ENCODE data around the gene ZBTB25.

DNA sequence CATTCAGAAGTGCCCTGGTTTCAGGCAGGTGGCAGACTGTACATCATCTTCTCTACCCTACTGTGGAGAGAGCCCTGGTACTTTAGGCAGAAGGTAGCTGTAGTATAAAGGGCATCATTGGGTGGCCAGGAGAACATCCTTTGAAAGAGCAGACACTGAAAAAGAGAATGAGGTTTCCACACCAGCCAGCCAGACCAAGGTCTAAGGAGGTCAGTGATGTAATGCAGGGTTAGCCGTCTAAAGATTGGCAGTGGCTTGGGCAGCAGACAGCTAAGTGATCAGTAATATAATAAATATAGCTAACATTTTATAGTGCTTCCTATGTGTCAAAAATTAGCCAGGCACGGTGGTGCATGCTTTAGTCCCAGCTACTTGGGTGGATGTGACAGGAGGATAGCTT is 12.0 kb downstream of the ZBTB25 start:
- TF ChIP-seq, protein P1, sequence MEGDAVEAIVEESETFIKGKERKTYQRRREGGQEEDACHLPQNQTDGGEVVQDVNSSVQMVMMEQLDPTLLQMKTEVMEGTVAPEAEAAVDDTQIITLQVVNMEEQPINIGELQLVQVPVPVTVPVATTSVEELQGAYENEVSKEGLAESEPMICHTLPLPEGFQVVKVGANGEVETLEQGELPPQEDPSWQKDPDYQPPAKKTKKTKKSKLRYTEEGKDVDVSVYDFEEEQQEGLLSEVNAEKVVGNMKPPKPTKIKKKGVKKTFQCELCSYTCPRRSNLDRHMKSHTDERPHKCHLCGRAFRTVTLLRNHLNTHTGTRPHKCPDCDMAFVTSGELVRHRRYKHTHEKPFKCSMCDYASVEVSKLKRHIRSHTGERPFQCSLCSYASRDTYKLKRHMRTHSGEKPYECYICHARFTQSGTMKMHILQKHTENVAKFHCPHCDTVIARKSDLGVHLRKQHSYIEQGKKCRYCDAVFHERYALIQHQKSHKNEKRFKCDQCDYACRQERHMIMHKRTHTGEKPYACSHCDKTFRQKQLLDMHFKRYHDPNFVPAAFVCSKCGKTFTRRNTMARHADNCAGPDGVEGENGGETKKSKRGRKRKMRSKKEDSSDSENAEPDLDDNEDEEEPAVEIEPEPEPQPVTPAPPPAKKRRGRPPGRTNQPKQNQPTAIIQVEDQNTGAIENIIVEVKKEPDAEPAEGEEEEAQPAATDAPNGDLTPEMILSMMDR (IDR thresholded peaks at IDR 0.05; ENCODE audit: insufficient read depth, low read length, poor library complexity, severe bottlenecking), result no peak
- no peak for TF ChIP-seq EZH2phosphoT487 (conservative IDR thresholded peaks at IDR 0.05; ENCODE audit: low read length)
